Occipital lobe (tissue), 2 donors: ENCODE data around the gene TEDC1. TPM values are rescaled to one million over a fixed set of nuclear protein-coding genes. Genes with fewer than 3 reads are reported as not detected.
A peak's percentile ranks its signal among the peaks of the same experiment; 100 is the strongest.

Experiments
- DNase-seq: peaks from one replicate; lab custom pipeline; 2025; lab: John Stamatoyannopoulos, UW
- total RNA-seq: library from RNA; depleted of rRNA; stranded (reverse); fragments of >200 nt; gene quantifications from one replicate; pipeline ENCODE4 v1.2.3, GENCODE V29; 2014

Gene TEDC1
- total RNA-seq, 1 donor from 2014 or later: 5.6 TPM

DNA sequence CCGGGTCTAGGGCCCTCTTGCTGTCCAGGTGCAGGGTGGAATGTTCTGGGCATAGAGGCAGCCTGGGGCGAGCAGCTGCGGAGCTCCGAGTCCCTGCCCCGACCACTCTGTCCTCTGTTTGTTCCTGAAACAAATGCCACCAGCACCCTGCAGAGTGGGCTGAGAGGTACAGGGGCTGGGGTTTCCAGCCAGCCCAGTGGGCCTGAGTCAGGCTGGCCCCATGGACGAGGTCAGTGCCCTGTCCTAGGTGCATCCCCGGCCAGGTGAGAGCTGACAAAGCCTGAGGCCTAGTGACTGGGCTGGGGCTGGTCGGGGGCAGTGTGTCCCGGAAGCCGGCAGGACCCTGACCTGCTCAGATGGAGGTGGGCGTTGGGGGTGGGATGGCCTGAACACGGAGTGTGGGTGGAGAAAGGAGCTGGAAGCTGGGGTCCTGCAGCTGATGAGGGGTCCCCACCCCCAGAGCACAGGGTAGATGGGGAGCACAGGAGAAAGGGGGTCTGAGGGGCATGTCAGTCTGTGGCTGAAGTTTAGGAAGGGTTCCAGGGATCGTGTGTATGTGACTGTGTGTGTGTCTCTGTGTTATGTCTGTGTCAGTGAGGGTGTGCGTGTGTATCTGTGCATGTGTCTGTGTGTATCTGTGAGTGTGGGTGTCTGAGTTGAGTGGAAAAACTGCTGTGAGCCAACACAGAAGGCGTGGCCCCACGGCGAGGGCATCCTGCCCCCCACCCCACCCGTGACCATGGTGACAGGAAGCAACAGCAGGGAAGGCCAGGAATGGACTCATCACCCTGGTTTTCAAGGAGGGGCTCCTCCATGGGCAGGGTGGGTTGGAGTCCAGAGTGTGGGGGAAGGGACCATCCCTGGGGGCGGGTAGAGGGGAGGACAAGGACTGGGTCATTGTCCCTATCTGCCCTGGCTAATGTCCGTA is 6.7 kb upstream of the TEDC1 start:
- no peak for DNase-seq

DNA sequence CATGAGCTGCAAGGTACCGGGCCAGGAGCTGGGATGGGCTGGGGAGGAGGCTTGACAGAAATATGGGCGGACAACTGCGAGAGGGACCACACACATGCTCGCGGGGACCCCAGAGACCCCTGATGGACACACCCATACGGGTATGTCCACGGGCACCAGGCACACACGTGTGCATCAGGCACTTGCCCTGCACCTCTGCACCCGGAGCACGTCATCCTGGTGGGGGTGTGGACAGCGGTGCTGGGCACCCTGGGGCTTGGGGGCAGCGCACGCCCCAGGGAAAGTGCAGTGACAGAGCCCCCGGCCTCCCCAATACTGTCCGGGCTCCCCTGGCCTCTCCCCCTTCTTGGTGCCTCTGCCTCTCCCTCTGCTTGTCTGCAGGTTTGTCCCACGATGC is 6.1 kb upstream of the TEDC1 start:
- DNase-seq: no peak

DNA sequence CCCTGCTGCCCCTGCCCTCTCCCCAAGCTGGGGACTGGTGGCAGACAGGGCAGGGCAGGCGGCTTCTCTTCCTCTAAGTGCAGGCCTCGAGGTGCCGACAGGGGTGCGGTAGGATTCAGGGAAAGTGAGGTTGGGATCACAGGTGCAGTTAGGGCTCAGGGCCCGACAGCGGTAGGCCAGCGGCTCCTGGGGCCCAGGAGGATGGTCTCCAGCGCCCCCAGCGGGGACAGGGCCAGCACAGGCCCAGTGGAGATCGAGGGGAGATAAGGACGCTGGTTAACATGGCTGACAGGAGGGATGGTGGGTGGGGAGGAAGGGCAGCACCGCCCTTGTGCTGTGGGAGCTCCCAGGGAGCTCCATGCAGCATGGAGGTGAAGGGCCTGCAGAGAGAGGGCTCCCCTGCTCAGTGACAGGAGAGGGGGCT is 5.3 kb upstream of the TEDC1 start:
- DNase-seq: no peak

- no peak for DNase-seq
Measured at GRCh38 chr14:105486163-105486973, 4.7 kb upstream of the TEDC1 start, which contains the start of gene CRIP1. Gene CRIP1, plus strand, starts transcription at chr14:105486886. Its CDS starts 374 bp downstream, at chr14:105487260.

DNA sequence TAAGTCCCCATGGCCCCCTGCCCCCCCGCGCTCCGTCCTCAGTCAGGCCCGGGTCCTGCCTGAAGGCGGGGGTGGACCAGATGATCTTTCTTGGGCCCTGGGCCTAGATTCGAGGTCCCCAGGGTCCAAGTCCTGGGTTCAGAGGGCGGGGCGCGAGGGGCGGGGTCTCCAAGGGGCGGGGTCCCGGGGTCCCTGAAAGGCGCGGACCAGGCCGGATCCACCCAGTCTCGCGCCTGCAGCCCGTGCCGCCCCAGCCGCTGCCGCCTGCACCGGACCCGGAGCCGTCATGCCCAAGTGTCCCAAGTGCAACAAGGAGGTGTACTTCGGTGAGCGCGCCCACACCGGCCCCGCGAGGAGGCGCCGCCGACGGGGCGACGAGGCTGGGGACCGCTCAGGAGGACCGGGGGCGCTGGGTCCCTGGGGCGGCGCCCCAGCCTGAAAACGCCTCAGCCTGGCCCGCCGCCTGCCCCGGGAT is 4.0 kb upstream of the TEDC1 start:
- no peak for DNase-seq

GRCh38 chr14:105487449-105487985 is 3.5 kb upstream of the TEDC1 start:
- DNase-seq: no peak

GRCh38 chr14:105487986-105488777 is 2.9 kb upstream of the TEDC1 start:
- no peak for DNase-seq

DNA sequence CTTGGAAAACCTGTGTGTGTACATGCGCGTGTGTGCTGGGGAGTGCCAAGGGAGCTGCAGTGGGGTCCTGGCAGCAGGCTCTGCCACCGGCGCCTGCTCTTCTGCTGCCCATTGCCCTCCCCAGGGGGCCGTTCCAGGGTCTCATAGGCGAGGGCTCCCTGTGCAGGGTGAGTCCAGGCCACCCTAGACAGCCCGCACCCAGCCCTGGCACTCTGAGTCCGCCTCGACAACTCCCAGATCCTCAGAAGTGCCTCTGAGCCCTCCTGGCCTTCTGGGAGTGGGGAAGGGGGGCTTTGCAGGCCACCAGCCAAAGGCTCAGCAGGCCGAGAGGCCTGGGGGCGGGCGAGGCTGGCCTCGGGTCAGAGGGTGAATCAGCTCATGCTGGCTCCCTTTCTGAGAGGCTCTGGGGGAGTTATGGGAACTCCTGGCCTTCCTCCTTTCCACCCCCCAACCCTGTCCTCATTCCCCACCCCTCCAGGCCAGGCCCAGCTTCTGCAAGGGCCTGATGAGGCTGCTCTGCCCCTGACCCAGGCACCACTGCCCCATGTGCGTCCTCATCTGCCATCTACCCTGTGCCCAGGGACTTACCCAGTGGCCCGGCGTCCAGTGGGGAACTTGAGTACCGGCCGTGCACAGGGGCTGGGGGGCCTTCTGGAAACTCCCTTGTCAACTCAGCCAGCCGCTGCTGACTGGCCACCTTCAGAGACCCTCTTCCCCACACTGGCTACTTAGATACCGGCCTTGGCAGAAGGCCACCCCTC is 2.1 kb upstream of the TEDC1 start:
- no peak for DNase-seq

DNA sequence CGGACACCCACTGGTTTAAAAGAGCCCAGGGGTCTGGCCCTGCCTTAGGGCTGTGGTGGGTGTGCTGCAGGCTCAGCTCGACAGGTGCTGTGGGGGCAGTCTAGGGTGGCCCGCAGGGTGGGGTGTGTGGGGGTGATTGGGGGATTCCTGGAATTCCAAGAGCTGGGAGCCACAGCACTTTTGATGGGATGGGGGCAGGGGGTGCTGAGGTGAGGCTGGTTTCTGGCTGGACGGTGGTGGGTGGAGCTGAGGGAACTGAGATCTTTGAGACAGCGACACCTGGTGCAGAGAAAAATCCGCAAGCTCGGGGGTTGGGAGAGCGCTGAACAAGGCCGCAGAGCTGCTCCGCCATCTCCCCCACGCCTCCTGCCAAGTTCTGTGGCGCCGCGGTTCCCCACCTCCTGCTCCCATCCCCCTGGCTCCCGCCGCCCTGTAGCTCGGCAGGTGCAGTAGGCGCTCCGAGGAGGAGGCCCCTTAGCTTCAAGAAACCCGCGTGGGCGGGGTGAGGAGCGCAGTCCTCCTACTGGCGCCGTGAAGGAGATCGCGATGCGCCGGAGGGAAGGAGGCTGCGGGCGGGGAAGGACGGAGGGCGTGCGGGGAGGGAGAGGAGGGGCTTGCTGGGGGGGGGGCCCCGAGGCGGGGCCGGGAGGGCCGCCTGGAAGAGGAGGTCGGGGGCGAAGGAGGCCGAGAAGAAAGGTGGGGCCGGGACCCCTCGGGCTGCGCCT is 1.3 kb upstream of the TEDC1 start:
- peak; percentile 72 for DNase-seq

DNA sequence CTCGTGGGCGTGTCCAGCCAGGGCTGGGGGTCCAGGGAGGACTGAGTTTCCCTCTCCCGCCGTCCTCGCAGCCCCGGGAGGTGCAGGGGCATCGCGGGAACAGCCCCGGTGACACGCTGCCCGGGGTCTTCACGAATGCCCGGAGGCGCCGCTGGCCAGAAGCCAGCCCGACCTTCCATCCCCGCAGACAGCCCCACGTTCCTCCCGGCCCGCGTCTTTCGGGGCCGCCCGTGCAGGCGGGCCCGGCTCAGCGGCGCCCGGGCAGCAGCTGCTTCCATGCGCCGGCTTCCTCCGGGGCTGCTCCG is 827 bp upstream of the TEDC1 start:
- DNase-seq: no peak

GRCh38 chr14:105491366-105491973 is 424 bp downstream of the TEDC1 start:
- no peak for DNase-seq

GRCh38 chr14:105492031-105492970 is 1.3 kb downstream of the TEDC1 start:
- no peak for DNase-seq

- no peak for DNase-seq
Measured at GRCh38 chr14:105492971-105493871, 2.2 kb downstream of the TEDC1 start.

GRCh38 chr14:105493921-105494605 is 3.0 kb downstream of the TEDC1 start:
- DNase-seq: no peak

DNA sequence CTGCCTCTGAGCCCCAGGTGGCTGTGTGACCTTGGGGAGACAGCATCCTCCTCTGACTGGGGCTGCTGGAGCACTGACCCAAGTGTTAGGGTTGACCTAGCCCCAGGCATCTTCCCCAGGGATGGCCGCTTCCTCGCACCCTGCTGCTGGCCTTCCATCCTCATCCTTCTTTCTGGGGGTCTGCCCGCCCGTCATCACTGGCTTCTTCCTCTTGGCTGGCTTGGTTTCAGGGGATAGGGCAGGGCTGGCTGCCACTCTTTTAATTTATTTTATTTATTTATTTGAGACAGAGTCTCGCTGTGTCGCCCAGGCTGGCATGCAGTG is 3.5 kb downstream of the TEDC1 start:
- DNase-seq: no peak

- no peak for DNase-seq
Measured at GRCh38 chr14:105495101-105495989, 4.3 kb downstream of the TEDC1 start.
